ENCODE data around the gene PITPNC1.
"Not testable (repeated sequence)": the region's sequence is repeated elsewhere in the genome, so short reads cannot be mapped to it uniquely, and the experiment has no call there.

PITPNC1 gene

DNA sequence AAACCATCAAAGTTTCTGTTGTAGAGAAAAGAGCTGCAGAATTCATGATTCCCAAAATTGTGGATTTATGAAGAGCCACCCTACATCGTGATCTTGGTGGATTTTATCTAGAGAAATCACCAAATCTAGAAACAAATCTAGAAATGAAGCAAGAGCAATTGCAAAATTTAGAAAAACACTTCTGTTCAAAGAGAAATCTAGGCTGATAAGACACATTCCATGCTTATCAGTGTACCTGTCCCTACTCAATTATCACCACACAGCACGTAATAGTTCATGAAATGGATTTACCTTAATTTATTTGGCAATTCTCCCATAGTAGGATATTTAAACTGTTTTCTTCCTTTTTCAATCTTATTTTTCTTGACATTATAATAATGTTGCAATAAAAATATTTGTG, 246.7 kb downstream of the PITPNC1 start:
- DNase-seq (ENCODE audit: low read depth): no peak

DNA sequence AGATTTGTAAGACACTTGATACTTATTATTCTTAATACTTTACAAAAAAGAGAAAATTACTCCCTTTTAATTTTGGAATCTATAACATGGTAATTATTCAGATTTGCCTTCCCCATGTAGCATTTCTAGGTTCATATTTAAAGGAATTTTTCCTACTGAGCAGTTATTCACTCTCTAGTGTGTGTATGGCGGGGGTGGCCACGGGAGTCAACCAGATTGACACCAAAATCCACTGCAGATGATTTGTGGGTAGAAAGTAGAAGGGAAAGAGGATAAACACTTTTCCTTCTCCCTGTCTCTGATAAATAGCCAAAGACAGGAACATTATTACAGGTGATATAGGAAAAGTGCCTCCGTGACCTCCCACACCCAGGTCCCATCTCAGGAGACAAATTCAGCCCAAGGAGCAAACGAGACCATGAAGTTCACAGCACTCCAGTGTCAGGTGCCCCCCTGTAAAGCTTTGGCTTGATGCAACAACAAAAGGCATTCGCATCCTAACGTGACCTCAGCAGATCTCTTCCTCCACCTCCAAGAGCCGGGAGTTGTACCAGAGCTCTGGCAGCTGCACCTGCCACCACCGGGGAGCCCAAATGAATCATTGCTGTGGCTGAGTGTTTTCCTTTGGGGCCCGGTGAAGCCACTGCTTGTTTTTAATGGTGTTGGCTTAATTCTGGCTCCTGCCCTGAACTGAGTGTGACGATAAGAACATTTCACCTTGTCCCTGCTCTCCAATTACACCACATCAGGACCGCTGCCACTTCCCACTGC, 248.0 kb downstream of the PITPNC1 start:
- no peak for DNase-seq (ENCODE audit: low read depth)

DNA sequence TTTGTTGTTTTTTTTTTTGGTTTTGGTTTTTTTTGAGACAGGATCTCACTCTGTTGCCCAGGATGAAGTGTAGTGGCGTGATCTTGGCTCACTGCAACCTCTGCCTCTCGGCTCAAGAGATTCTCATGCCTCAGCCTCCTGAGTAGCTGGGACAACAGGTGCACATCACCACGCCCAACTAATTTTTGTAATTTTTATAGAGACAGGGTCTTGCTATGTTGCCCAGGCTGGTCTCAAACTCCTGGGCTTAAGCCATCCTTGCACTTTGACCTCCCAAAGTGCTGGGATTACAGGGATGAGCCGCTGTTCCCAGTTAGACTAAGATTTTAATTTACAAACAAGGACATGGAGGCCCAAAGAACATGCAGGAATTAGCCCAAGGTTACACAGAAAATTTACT, 248.9 kb downstream of the PITPNC1 start:
- DNase-seq (ENCODE audit: low read depth): no peak

DNA sequence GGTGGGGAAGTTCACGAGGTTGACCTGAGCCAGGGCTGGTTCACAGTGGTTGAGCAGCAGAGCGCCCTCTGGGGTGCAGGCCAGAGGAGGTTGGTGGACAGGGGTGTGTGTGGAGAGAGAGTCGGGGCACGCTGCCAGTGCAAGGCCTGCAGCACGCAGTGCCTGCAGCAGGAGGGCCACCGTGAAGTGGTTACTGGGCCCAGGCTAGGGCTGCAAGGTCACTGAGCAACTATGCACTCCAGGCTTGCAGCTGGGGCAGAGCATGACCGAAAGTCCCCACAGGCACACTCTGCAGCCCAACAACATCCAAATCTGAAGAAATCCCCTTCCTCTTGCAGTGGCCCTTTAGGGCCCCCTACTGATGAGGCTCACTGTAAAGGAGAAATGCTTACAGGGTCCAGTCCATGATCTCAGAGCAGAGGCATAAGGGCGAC, 251.5 kb downstream of the PITPNC1 start:
- no peak for DNase-seq (ENCODE audit: low read depth)

DNA sequence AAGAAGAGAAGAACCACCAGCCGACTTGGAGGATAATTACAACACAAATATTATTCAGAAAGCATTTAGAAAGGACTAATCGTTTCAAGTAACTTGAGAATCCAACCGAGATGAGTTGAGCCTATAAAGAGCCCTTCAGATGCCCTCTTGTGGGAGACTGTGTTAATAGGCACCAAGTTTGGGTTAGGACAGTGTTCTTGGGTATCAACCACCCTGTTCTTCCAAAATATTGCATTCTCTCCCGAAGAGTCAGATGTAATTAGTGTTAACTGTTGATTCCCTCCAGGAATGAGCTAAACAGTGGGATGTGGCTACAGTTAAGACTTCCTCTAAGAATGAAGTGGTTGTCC, 252.9 kb downstream of the PITPNC1 start:
- DNase-seq (ENCODE audit: low read depth): no peak

DNA sequence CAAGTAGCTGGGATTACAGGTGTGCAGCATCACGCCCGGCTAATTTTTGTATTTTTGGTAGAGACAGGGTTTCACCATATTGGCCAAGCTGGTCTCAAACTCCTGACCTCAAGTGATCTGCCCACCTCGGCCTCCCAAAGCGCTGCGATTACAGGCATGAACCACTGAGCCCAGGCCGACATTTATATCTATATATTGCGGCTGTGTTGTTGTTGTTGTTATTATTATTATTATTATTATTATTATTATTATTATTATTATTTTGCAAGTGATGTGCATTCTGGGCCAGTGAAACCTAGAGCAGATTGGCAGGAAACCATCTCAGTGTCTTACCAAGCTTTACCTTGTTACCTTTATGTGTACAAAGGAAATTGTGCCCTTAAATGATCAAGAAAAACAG, 253.8 kb downstream of the PITPNC1 start:
- DNase-seq (ENCODE audit: low read depth): not testable (repeated sequence)

DNA sequence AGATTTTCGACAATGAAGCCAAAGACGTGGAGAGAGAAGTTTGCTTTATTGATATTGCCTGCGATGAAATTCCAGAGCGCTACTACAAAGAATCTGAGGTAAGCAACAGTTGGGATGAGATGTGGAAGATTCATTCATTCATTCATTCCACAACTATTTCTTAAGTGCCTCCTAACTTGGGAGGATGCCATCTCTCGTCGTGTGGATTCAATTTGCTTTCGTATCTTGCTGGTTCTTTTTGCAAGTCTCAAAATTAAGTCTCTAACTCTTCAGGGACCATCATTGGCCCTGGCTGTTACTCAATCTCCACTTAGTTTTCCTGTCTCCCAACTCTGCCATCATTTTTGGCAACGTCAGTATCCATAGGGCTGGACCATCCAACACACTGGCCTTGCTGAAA, 255.1 kb downstream of the PITPNC1 start:
- DNase-seq (ENCODE audit: low read depth): no peak

DNA sequence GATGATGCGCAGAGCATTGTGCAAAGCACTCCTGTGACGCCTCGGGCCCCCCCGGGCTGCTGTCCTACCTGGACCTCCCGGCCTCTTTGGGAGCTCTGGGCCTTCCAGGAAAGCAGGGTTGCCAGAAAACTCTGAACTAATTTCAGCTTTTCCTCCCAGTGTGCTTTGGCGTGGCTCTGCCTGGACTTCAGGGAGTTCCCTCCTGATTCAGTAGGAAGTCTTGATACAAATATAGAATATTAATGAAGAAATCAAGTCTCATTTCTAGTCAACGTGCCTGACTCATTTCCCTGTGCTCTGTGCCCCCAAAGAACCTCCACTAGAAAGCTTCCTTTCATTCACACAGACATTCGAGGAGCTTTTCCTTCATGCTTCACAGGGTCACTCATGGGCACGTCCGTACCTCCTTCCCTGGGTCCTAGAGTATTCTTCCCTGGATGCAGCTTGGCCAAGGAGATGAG, 256.7 kb downstream of the PITPNC1 start:
- no peak for DNase-seq (ENCODE audit: low read depth)

DNA sequence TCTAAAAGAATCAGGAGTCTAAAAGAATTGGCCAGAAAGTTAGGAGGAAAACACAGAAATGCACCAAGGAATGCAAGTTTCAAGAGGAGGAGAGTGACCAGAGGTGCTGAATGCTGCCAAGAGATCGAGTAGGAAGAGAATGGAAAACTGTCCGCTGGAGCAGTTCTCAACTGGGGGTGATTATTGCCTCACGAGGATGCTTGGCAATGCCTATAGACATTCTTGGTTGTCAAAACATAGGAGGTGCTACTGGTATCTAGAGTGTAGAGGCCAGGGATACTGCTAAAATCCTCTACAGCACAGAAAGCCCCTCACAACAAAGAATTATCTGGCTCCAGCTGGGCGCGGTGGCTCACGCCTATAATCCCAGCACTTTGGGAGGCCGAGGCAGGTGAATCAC, 258.6 kb downstream of the PITPNC1 start:
- no peak for DNase-seq (ENCODE audit: low read depth)

DNA sequence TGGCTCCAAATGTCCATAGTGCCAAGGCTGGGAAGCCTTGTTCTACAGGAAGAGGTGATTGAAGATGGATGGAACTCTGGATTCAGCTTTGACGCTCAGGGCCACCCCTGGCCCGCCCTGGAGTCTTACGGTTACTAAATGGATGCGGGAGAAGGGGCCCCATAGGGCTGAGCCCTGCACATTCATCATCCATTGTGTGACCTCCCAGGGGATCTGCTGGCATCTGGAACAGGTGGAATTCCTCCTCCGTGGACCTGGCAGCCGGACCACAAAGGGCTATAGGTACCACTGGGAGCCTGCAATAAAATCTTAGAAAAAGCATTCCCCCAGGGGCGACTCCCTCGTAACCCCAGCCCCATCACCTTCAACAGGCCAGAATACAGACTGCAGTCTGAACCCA, 259.2 kb downstream of the PITPNC1 start:
- DNase-seq (ENCODE audit: low read depth): no peak

DNA sequence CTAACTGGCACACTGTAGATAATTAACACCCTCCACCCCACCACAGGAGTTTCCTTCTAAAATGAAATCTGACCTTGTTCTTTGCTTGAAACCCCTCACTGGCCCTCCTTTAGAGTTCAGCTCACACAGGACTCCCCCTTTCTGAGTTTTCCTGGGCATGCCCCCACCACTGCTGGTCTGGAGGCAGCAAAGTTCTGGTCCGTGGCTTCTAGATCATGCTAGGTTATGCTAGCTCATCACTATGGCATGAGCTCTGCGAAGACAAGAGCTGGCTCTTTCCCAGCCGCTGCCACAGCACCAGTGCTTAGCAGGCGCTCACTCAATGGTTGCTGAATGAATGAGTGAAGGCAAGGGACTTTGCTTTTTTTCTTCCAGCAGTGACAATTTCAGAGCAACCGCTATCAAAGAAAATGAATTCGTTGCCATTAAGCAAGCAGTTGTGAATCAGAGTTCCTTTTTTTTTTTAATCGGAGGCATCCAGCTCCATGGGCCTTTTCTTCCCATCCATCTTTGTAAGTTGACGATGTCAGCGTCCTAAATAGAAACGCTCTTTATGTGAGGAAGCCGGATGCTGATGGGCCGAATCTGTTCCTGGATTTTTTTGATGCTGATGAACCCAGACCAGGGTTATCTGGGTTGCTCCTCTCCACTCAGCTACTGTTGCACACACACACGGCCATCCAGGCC, 259.9 kb downstream of the PITPNC1 start:
- DNase-seq (ENCODE audit: low read depth): no peak

DNA sequence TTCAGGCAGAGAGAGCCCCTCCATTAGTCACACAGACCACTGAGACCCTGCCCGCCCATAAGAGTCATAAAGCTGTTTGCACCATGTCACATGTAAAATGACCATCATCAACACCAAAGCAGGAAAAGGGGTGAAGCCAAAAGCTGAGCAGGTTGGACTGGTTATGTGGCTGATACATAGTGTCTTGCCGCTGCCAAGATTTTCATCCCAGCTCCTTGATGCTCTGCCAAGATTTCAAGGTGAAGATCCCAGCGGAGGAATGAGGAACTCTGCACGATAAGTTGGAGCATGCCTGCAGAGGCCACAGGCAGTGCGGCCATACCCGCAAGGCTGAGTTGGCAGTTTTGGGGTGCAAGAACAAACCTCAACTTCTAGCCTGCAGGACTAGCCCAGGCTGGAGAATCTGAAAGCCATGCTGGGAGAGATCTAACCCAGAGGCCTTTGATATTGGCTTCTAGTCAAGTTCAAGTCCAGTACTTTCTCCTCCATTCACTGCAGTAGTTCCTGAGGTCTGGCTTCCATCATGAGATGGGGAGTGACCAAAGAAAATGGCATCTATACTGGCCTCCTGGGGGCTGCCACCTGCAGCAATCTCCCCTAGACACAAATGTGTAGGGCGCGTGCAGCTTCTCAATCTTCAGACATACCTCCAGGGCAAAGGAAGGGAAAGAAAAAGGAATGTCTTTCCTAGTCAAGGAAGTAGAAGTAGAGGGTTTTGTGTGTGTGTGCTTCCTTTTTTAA, 261.0 kb downstream of the PITPNC1 start:
- no peak for DNase-seq (ENCODE audit: low read depth)

DNA sequence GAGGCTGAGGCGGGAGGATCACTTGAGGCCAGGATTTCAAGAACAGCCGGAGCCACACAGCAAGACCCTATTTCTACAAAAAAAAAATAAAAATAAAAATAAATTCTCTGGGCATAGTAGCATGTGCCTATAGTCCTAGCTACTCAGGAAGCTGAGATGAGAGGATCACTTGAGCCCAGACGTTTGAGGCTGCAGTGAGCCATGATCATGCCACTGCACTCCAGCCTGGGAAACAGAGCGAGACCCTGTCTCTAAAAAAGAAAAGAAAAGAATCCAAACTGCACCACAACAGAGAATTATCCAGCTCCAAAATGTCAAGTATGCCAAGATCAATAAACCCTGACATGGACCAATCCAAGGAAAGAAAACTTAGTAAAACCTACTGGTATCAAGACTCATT, 261.8 kb downstream of the PITPNC1 start:
- no peak for DNase-seq (ENCODE audit: low read depth)

DNA sequence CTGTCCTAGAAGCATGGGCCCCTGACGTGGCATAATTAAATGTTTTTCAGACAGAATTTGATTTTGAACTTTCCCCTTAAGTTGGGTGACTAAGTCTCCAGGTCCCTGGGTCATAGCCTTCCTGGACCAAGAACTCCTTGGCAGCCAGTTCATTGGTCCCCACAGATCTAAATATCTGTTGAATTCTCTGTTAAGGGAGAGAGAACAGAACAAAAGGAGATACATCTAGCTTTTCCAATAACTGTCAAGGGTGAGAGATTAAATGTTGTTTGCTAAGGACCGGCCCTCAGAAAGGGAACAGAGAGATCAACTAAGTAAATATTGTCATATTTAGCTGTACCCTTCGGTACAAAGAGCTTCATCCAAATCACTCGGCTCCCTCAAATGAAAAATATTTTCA, 262.5 kb downstream of the PITPNC1 start:
- DNase-seq (ENCODE audit: low read depth): no peak

DNA sequence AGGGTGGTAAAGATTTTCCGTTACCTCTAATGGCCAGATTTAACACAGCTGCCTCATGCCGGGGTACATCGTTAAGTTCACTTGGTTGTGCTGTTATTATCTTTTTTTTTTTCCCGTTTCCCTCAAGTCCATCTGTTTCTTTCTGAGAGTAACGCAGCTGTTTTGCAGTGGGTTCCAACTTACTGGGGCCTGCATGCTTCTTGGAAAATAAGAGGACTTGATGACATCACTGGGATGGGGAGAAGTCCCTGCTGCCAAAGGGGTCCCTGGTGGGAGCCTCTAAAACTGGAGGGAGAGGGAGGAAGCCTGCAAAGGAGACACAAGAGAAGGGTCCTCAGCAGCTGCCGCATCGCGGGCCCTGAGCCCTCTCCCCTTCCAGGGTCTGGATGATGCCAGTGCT, 262.9 kb downstream of the PITPNC1 start:
- DNase-seq (ENCODE audit: low read depth): no peak

DNA sequence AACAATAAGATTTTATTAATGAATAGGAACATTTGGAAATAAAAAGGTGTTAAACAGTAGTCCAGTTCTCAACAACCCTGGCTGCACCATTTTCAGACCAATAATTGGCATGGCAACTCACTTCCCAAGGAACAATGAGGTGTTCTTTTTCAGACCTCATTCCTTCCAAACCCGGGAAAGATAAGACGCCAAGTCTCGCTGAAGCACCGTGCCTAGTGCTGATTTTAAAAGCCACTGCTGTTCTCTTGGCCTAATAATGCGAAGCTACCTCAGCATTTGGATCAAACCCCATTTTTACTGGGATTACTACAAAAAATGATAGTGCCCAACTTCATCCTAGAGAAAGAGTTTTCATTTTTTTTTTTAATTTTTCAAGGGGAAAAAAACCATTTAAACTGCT, 265.4 kb downstream of the PITPNC1 start:
- DNase-seq (ENCODE audit: low read depth): no peak

DNA sequence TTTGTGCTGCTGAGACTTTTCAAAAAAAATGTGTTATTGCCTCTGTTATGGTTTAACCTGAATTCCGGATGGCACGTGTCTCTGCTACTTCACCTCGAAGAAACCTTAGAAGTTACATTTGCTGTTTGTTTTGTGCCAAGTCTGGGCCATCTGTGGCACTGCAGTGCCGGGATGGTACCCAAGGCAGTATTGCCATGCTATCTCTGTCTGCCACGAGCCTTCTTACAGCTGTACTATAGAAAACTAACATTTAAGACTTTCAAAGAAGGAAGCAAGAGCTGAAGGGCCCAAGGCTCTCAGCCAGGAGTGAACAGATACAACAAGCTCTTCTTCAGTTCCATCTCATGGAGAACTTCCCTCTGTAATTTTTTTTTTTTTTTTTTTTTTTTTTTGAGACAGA, 267.0 kb downstream of the PITPNC1 start:
- DNase-seq (ENCODE audit: low read depth): no peak

DNA sequence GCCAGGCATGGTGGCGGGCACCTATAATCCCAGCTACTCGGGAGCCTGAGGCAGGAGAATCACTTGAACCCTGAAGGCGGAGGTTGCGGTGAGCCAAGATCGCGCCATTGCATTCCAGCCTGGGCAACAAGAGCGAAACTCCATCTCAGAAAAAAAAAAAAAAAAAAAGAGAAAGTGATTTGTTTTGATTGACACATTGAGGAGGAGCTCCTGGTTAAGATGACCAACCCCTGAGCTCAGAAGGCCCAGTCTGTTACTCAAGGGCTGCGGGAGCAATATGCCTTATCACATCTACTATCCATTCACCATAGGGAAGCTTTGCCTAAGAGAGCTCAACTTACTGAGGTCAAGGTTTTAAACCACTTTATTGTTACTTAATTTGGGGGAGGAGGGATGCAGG, 268.1 kb downstream of the PITPNC1 start:
- DNase-seq (ENCODE audit: low read depth): not testable (repeated sequence)

DNA sequence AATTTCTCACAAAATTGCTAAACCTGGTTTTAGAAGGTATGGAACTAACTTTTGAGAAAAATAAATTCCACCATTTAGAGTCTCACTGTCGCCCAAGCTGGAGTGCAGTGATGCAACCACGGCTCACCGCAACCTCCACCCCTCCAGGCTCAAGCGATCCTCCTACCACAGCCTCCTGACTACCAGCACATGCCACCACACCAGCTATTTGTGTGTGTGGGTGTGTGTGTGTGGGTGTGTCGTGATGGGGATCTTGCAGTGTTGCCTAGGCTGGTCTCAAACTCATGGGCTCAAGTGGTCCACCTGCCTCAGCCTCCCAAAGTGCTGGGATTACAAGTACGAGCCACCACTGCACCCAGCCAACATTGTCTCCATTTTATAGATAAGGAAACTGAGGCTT, 269.4 kb downstream of the PITPNC1 start:
- no peak for DNase-seq (ENCODE audit: low read depth)

DNA sequence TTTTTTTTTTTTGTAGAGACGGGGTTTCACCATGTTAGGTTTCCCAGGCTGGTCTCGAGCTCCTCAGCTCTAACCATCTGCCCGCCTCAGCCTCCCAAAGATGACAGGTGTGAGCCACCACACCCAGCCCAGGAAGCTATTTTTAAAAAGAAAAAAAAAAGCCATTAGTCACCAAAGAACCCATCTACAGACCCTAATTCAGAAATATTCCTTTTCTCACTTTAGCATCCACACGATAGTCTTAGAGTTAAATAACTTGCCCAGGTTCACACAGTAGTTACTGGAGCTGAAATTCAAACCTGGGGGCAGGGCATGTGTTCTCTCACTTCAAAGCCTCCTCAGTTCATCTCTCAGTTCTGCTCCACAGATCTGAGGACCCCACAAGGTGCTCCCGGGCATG, 270.4 kb downstream of the PITPNC1 start:
- no peak for DNase-seq (ENCODE audit: low read depth)

DNA sequence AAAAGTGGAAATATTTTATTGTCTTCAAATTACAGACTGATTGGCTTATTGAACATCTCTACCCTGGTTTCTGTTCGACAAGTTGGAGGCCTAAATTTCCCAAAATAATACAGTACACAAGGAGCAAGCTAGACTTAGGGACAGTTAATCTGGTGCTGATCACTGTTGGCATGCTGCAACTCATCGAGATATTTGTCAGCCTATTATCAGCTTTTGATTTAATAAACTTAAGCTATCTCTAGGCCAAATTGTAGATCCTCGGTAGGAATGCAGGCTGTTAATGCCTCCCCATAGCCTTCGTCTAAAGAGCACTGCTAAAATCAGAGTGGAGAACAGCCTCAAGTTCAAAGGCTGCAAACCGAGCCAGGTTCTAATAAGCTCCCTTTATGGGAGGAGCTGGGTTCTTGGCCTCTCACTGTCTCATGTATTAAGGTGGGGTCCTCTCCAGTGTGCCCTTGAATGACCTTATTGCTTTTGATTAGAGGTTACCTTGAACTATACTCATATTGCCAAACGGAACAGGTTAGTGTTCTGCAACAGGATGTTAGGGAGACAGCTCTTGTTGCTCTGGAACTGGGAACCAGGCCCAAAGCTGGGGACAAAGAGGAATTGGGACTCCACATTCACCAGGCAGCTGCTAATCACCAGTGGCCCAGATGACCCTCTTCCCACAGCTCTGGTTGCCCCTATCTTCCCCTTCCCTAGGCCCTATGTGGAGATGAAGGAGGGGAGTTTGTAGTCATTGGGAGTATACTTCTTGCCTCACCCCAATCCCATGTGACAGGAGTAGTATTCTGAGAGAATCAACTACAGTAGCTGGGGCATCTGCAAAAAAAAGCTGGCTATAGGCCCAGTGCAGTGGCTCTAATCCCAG, 271.2 kb downstream of the PITPNC1 start:
- no peak for DNase-seq (ENCODE audit: low read depth)

DNA sequence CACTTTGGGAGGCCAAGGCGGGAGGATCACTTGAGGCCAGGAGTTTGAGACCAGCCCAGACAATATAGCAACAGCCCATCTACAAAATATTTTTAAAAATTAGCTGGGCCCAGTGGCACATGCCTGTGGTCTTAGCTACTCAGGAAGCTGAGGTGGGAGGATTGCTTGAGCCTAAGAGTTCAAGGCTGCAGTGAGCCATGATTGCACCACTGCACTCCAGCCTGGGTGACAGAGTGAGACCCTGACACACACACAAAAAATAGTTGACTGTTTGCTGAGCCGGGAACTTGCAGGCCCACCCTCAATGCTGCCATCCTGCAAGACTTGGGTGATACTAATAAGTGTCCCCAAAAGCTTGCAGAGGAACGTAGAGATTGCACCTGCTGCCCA, 271.8 kb downstream of the PITPNC1 start:
- DNase-seq (ENCODE audit: low read depth): not testable (repeated sequence)

Measured in stimulated activated CD8-positive, alpha-beta memory T cell treated with anti-CD3 and anti-CD28 coated beads, Interleukin-15, amount 100 ng/mL, for 1 hour (primary cell).